GM18526 (cell line): Measurements from ENCODE around the gene WRNIP1.

Experiments used
- POLR2A ChIP-seq: IDR thresholded peaks from 3 replicates; pipeline ENCODE4 v1.6.1; 2011; ENCODE audit not compliant: insufficient read length; ENCODE audit errors: extremely low read depth

The WRNIP1 gene

DNA sequence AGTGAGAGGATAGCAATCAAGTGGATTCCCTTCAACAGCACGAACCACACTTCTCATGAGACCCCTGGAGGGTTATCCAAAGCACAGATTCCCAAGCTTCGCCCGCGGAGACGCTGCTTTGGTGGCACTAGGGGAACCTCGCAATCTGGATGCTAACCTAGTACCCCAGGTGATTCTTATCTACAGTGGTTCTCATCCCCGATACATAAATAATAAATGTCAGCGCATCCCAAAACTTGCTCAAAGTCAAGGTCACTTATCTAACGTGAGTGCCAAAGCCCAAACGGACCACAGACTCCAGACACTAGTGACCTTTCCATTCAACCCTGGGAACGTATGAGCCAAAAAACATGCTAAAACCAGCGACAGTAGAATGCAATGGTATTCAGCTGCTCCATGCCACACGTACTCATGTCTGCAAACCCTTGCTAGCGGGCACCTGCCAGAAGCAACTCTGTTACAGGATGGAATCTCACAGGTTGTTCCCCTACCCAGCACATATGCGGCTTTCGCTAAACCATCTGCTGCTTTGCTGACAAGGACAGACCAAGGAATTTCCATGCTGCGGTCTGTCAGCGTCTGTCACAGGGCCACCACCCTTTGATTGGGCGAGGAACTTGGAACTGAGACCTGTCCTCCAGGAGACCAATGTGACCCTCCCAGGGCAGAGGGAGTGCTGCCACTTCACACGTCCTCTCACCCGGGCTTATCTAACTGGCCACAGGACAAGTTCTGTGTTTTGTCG, 31.3 kb upstream of the WRNIP1 start:
- no peak for TF ChIP-seq POLR2A

DNA sequence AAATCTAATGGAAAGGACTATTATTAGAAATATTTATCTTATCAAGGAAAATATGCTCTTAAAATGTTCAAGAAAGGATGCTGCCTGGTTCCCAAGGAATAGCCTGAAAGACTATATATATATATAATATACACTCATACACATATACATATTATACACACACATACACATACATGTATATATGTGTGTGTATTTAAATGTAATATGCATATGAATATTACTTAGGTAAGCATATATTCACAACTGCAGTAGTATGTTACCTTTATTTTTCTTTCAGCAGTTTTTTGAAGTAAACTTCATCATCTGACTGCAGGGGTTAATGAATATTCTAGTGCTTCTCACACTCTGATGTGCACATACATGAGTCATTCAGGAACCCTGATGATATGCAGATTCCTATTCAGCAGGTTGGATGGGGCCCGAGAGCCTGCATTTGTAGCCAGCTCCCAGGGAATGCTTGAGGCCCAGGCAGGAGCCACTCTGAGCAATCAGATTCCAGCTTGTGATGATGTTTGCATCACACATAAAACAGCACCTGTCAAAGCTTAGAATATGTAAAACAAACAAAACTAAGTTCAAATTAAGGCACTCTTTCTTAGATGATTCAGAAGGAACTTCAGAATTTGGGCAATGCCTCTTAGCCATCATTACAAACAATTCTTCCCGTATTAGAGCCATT, 30.6 kb upstream of the WRNIP1 start:
- TF ChIP-seq POLR2A: no peak

DNA sequence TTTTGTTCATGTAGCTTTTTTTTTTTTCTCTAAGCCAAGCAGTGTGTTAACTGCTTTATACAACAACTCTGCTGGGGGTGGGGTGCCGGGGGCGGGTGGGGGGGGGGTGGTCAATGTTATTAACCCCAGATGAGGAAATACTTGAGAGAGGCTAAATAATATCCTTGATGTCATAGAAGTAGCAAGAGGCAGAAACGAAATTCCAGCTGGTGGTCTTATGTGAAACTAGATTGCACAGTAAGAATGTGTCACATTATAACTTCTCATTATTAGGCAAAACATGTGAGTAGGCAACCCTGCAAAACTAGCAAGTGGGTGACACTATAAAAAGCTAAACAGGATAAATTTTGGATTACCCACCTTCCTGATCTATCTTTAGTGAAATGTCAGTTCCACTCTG, 27.3 kb upstream of the WRNIP1 start:
- TF ChIP-seq POLR2A: no peak

DNA sequence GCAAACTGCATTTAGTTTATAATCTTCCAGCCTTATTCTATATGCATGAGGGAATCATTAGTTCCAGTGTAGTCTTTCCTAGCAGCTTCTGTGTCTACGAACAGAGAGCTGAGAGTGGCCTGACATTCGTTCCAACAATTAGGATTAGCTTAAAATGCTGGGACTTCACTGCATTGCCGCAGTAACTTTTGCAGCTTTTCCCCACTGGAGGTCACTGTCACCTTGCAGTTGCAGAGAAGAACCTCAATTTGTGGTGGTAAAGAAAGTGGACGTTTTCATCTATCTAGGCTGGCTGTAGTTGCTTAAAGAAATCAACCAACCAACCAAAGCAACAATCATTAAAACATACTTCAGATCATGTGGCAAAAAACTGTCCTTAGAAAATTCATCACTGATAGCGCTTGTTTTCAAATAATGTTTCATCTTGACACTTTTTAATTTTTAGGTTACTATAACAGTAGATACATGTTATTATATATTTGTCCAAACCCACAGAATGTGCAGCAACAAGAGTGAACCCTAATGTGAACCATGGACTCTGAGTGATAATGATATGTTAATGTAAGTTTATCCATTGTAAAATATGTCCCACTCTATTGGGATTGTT, 26.7 kb upstream of the WRNIP1 start:
- no peak for TF ChIP-seq POLR2A

DNA sequence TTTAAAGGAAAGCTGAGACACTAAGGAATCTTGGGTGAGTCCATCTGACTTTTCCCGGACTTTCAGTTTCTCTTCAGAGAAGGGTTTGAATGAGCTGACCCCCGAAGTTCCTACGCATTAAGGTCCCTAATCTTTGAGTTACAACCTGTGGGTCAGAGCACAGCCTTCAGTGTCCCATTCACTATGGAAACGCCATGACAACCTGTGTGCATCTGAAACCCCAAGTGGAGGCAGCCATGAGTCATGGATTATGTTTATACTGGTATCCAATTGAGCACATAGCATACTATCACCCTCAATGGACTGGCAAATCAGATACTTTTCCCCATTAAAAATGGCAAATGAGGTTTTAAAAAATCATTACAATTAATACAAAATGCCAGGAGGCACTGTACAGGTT, 25.9 kb upstream of the WRNIP1 start:
- TF ChIP-seq POLR2A: no peak

DNA sequence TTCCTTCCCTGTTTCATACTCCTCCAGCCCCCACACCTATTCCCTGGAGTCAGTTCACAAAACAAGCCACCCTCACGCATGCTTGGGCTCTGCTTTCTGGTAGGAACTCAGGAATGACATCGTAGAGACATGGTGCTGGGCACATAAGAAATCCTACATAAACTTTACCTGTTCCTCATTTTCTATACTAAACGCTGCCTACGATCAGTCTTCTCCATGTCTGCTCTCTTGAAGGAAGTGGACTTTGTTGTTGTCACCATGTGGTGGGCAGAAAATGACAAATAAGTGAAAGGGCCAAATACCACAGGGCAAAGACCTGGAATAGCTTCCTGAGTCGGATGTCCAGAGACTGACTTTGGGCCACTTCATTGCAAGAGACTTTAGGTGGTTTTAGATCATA, 24.6 kb upstream of the WRNIP1 start:
- no peak for TF ChIP-seq POLR2A

DNA sequence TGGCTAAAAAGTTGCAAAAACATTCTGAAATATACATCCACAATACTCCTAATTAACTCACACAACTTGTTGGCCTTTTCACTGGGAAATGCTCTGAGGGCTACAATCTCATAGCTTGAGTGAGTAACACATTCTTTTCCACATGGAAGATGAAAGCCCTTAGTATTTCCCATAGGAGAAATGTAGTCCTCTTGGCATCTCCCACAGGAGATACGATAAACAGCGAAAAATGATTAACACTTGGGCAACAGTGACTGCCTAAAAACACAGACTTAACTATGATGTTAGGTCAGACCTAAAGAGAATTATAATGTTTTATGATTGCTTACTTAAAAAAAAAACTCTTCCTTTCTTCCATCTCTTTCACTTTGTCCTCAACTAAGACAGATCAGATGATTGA, 23.4 kb upstream of the WRNIP1 start:
- no peak for TF ChIP-seq POLR2A

DNA sequence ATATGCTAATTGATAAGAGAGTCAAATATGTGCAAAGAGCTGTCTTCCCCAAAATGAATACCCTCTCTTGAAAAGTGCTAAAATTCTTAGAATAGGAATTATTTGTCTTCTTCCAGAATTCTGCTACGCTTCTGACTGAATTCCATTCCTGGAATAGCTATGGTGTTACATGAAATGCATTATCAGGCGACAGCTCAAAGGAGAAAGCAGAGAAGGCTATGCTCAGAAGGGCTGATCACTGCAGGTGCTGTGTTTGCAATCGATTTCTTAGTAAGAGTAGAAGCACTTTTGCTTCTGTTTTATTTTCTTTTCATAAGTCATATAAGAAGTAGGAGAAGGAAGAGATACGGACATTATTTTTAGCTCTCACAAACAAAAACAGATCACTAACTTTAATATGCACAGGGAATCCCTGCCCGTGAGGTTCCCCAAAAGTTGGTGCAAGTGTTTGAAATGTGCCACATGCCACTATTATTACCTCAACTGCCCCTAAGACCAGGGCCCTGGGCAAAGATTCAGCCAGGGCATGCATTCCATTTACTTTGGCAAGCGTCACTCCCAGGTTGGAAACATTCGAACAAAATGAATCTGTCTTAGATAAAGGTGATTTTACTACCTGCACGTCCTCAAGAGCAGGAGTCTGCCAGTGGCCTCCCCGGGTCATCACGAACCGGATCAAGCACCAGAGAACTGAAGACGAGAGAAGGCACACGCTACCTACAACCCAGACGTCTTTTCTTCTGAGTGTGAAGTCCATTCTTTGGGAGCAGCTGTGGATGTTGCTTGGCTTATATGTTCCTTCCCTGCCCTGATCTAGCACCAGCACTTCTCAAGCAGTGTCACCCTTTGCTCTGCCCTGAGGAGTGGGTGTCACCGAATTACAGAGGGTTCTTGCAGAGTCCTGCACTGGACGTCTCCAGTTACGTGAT, 21.6 kb upstream of the WRNIP1 start:
- no peak for TF ChIP-seq POLR2A

DNA sequence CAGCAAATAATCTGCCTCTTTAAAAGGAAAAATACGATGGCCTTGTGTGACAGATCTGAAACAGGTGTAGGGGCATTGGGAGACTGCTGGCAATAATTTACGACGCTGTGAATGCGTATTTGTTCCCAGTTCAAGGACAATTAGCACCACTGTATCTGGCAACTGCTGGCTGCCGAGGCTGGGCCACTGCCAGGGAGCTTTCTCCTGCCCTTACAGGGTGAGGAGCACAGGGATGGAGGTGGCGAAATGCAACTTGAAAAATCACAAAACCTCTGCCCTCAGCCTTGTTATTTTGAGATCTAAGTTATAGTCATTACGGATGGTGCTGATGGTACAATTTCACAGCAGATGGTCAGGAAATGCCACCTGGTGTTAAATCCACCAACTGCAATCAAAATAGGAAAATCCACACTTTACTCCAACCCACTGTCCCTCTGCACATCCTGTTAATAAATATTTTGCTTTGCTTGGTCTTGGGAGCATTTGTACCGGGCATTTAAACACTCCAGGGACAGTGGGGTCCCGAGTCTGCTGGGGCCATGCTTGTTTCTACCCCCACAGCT, 20.9 kb upstream of the WRNIP1 start:
- TF ChIP-seq POLR2A: no peak

DNA sequence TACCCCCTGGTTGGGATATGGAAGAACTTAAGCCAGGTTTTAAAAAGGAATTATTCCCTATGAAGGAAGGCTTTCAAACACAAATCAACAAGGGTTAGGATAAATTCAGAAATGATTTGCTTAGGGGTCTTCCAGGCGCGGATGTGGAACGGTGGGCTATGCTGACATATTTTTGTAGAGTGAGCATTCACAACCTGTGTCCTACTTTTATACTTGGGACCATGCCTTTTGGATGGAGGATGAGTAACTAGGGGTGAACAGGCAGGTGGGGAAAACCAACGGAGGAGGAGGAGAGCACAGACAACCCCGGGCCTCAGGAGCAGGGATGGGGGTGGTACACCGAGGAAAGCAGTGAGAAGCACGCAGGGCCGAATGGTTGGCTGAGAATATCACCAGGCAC, 20.4 kb upstream of the WRNIP1 start:
- TF ChIP-seq POLR2A: no peak

DNA sequence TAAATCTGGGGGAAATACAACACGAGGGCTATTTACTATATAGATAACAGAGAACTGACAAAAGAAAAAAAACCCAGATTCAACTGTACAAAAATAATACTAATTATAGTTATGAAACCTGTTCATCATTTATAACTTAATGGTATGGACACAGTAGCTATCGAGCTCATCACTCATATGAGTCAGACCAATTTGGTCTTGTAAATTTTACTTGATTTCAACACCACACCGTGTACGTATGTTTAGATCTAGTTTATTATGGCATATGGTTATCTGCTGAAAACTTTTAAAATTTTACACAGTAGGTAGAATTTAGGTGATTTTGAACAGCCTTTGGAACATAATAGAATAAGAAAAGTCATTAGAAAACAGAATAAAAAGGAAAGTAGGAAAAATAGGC, 19.9 kb upstream of the WRNIP1 start:
- TF ChIP-seq POLR2A: no peak

DNA sequence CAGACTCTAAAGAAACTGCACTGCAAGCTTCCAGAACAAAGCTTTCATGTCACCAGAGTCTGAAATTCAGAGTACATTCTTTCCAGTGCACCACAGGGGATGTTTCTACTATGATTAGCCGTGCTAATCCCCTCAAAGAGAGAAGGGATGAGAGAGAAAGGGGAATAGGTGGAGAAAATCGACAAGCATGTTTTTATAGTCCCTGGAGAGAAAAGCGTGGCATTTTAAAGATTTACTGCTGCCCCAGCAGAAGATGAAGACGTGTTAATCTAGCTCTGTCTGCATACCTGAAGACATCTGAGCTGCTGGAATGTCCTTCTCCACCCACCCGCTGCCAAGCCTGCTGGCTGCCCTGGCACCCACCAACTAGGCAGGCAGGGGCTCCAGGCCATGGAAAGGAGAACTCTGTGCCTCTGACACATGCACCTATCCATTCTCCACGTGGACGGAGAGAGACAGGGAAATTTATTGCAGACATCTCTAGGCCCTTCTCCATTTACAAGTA, 18.6 kb upstream of the WRNIP1 start:
- TF ChIP-seq POLR2A: no peak

DNA sequence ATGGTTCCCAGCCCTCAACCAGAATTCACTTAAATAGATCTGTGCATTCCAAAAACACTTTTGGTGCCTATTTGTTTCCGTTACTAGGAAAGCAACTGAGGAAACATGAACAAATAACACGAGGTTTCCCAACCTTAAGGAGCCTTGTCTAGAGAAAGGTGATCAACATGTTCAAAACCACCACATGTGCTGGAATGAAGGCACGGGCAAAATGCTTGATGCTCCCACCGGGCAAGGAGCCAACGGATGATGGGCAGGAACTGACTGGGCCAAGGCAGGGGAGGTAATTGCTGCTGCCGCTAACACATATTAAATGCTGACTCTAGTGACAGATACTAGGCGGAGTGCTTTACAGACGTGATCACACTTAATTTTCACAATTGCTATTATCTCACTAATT, 17.0 kb upstream of the WRNIP1 start:
- no peak for TF ChIP-seq POLR2A

DNA sequence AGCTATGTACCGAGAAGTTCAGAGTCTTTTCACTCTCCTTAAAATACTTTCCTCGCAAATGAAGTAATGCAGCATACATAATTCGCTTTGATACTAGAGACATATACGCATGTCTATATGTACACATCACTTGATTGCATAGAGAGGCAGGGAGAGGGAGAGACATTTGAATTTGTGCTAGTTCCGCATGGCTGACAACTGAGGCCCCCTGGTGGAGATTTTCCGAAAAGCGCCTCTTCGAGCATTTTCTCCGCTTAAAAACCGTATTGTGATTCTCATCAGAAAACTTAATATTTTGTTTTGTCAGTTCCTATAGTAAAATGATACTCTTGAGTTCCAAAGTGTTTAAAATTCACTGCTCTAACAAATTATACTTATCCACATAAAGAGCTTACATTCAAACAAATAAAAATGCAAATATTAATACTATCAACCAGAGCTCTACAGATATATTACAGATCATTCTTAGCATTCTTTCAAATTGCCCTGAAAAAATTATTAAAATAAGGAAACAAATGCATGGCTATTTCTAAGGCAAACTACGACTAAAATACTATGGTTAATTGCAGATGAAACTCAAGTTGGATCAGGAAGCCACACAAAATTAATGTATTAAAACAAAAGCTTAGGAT, 15.1 kb upstream of the WRNIP1 start:
- no peak for TF ChIP-seq POLR2A
